Measurements from ENCODE around the gene HELZ2.

Gene HELZ2

DNA sequence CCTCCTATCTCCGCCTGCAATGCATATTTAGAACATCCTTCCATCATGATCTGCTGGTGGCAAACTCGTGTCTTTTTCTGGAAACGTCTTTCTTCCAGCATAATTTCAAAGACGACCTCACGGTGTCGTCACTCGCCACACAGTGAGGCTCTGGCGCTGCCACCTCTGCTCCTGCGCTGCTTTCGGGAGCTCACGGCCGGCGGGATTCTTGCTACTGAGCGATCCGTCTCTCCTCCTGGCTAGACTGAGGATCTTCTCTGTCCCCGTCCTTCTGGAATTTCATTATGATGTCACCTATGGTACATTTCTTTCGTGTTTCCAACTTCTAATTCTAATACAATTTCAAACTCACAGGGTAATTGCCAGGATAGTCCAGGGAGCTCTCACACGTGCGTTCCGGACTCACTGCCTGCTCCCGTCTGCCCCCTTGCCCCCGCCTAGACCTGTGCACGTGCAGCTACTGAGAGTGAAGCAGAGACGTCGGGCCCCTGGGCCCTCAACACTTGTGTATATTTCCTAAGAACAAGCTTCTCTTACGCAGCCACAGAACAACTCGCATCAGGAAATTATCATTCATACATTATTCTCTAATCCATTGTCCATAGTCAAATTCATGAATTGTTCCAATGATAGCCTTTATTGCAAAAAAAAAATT lies 25.5 kb upstream of the HELZ2 start:
- H3K79me2 ChIP-seq (ENCODE audit: insufficient read depth, low read length), result no peaks in the 10 kb centered on the region
- H3K27me3 ChIP-seq (ENCODE audit: insufficient read depth, low read length, poor library complexity, severe bottlenecking), result no peaks in the 10 kb centered on the region
- no peak overlapping the region for H3K4me2 ChIP-seq (ENCODE audit: low read depth, low read length, poor library complexity, severe bottlenecking)
- no peaks in the 10 kb centered on the region for H3K4me1 ChIP-seq (ENCODE audit: insufficient read depth, low read length, poor library complexity, severe bottlenecking)
- H3K9ac ChIP-seq (ENCODE audit: low read depth, low read length, poor library complexity, severe bottlenecking), result no peak overlapping the region
- H3K9me2 ChIP-seq (replicated peaks; ENCODE audit: low read depth, low read length), result no peaks in the 10 kb centered on the region
- H3K36me3 ChIP-seq (ENCODE audit: insufficient read depth, low read length), result peaks cover 54% of the 10 kb centered on the region; the same call in 1 of the 2 replicates
- no peaks in the 10 kb centered on the region for H4K20me1 ChIP-seq (ENCODE audit: insufficient read depth, low read length, poor library complexity, severe bottlenecking)
- TF ChIP-seq, protein P1, sequence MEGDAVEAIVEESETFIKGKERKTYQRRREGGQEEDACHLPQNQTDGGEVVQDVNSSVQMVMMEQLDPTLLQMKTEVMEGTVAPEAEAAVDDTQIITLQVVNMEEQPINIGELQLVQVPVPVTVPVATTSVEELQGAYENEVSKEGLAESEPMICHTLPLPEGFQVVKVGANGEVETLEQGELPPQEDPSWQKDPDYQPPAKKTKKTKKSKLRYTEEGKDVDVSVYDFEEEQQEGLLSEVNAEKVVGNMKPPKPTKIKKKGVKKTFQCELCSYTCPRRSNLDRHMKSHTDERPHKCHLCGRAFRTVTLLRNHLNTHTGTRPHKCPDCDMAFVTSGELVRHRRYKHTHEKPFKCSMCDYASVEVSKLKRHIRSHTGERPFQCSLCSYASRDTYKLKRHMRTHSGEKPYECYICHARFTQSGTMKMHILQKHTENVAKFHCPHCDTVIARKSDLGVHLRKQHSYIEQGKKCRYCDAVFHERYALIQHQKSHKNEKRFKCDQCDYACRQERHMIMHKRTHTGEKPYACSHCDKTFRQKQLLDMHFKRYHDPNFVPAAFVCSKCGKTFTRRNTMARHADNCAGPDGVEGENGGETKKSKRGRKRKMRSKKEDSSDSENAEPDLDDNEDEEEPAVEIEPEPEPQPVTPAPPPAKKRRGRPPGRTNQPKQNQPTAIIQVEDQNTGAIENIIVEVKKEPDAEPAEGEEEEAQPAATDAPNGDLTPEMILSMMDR (conservative IDR thresholded peaks at IDR 0.05; ENCODE audit: low read length), result no peak
- TF ChIP-seq EZH2phosphoT487 (IDR thresholded peaks at IDR 0.05; ENCODE audit: borderline replicate concordance), result no peak
- H3F3A ChIP-seq (ENCODE audit: low read depth), result no peaks in the 10 kb centered on the region
- H3K9me3 ChIP-seq (ENCODE audit: insufficient read depth, low read depth, low read length), result no peaks in the 10 kb centered on the region
- H3K4me3 ChIP-seq (ENCODE audit: low read length, poor library complexity, severe bottlenecking), result no peak overlapping the region
- no peak overlapping the region for H2AFZ ChIP-seq (ENCODE audit: low read length)

DNA sequence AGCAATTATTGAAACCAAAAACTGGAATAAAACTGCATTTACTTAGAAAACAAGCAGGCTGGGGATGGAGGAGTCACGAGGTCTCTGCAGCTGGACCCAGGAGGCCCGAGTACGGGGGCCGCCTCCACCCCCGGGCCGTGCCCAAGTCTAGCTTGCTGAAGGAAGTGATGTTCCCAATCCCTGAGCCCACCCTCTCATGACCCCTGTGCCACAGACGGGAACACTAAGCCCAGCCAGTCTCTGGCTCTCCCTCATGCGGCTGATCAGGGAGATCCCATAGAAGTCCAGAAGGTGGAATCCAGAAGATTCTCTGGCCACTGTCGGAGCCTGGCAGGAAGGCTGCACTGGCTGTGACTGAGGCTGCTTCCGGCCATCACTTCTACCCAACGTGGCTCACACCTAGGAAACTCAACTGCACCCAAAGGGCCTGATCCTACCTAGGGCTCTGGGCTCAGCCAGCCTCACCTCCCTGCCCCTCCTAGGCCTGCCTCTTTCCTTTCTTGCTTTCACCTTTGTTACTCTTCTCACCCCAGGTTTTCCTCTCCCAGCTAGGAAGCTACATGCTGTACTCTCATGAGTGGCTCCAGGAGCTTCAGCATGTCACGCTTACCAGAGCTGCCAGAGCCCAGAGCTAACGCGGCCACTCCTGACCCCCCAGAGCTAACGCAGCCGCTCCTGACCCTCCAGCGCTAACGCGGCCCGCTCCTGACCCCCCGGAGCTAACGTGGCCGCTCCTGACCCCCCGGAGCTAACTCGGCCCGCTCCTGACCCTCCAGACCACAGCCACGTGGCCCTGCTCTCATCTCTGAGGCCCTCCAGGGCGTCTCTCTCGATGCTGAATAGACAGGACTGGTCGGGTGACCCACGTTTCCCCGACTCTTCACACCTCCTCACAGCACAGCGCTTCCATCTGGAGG lies 24.7 kb upstream of the HELZ2 start:
- no peaks in the 10 kb centered on the region for H3K79me2 ChIP-seq (ENCODE audit: insufficient read depth, low read length)
- H3K4me1 ChIP-seq (ENCODE audit: insufficient read depth, low read length, poor library complexity, severe bottlenecking), result no peaks in the 10 kb centered on the region

DNA sequence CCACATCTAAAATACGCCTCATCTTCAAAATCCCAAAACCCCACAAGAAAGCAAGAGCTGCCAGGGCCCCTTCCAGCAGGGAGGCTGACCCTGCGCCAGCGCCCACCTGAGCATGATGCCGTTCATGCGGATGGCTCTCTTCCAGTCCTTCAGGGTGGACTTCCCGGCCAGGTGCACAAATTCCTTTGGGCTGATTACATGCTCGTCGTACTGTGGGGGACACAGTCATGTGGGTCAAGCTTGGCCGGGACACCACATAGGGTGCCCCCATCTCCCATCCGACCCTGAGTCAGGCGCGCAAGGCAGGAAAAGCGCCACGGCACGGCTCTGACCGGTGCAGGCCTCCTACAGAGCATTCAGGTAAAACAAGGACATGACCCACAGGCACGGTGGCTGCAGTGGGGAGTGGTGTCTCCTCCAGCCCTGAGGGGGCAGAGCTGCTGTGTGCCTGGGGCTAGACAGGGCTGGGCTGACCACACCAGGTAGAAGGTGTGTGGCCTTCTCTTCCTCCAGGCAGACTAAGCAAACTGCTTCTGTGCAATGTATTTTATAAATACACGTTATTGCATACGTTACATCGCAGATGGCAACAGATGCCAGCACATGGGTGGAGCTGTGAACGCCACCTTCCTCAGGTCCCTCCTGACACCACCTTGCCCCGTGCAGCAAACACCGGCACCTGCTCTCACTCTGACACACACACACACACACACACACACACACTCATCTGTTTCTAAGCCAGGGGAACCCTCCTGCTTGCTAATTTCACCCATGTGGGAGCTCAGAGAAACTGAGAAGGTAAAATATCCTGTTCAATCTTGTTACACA lies 23.8 kb upstream of the HELZ2 start:
- H3K79me2 ChIP-seq (ENCODE audit: insufficient read depth, low read length), result no peaks in the 10 kb centered on the region
- no peaks in the 10 kb centered on the region for H3F3A ChIP-seq (ENCODE audit: low read depth)
- H3K27me3 ChIP-seq (ENCODE audit: insufficient read depth, low read length, poor library complexity, severe bottlenecking), result no peaks in the 10 kb centered on the region
- peaks cover 62% of the 10 kb centered on the region; the same call in 1 of the 2 replicates for H3K36me3 ChIP-seq (ENCODE audit: insufficient read depth, low read length)
- TF ChIP-seq, protein P1 (conservative IDR thresholded peaks at IDR 0.05; ENCODE audit: low read length), result no peak
- TF ChIP-seq EZH2phosphoT487 (IDR thresholded peaks at IDR 0.05; ENCODE audit: borderline replicate concordance), result no peak
- H3K4me3 ChIP-seq (ENCODE audit: low read length, poor library complexity, severe bottlenecking), result no peak overlapping the region
- H3K4me1 ChIP-seq (ENCODE audit: insufficient read depth, low read length, poor library complexity, severe bottlenecking), result no peaks in the 10 kb centered on the region
- H3K4me2 ChIP-seq (ENCODE audit: low read depth, low read length, poor library complexity, severe bottlenecking), result no peak overlapping the region
- H2AFZ ChIP-seq (ENCODE audit: low read length), result no peak overlapping the region
- H3K9me2 ChIP-seq (replicated peaks; ENCODE audit: low read depth, low read length), result no peaks in the 10 kb centered on the region
- no peaks in the 10 kb centered on the region for H3K9me3 ChIP-seq (ENCODE audit: insufficient read depth, low read depth, low read length)
- H3K9ac ChIP-seq (ENCODE audit: low read depth, low read length, poor library complexity, severe bottlenecking), result no peak overlapping the region
- H4K20me1 ChIP-seq (ENCODE audit: insufficient read depth, low read length, poor library complexity, severe bottlenecking), result no peaks in the 10 kb centered on the region

More for the DNA sequence above, 24.7 kb upstream of the HELZ2 start:
- H3K9me2 ChIP-seq (replicated peaks; ENCODE audit: low read depth, low read length), result no peaks in the 10 kb centered on the region
- no peaks in the 10 kb centered on the region for H3K27me3 ChIP-seq (ENCODE audit: insufficient read depth, low read length, poor library complexity, severe bottlenecking)
- H3K9ac ChIP-seq (ENCODE audit: low read depth, low read length, poor library complexity, severe bottlenecking), result no peak overlapping the region
- H3K4me3 ChIP-seq (ENCODE audit: low read length, poor library complexity, severe bottlenecking), result no peak overlapping the region
- no peak for TF ChIP-seq EZH2phosphoT487 (IDR thresholded peaks at IDR 0.05; ENCODE audit: borderline replicate concordance)
- H3F3A ChIP-seq (ENCODE audit: low read depth), result no peaks in the 10 kb centered on the region
- H3K9me3 ChIP-seq (ENCODE audit: insufficient read depth, low read depth, low read length), result no peaks in the 10 kb centered on the region
- no peaks in the 10 kb centered on the region for H4K20me1 ChIP-seq (ENCODE audit: insufficient read depth, low read length, poor library complexity, severe bottlenecking)
- no peak overlapping the region for H2AFZ ChIP-seq (ENCODE audit: low read length)
- no peak overlapping the region for H3K4me2 ChIP-seq (ENCODE audit: low read depth, low read length, poor library complexity, severe bottlenecking)
- H3K36me3 ChIP-seq (ENCODE audit: insufficient read depth, low read length), result peaks cover 58% of the 10 kb centered on the region; the same call in 1 of the 2 replicates

Measured in Loucy (cell line).